Nephron progenitor cell (in vitro differentiated cells): ENCODE measurements around the gene ZHX3.

Experiments used
- DNase-seq: peaks from one replicate; pipeline ENCODE4 v3.0.0; 2021
- H3K27ac Mint-ChIP-seq: 2 replicates; pipeline ENCODE4 v1.8.0; 2021; ENCODE audit warnings: mild to moderate bottlenecking, moderate library complexity, mixed read lengths
- H3K27me3 Mint-ChIP-seq: 2 replicates; pipeline ENCODE4 v1.8.0; 2021; ENCODE audit warnings: mild to moderate bottlenecking, low read depth, mixed read lengths; ENCODE audit not compliant: poor library complexity
- H3K36me3 Mint-ChIP-seq: 2 replicates; pipeline ENCODE4 v1.8.0; 2021; ENCODE audit warnings: low read depth, mixed read lengths
- H3K4me1 Mint-ChIP-seq: 2 replicates; pipeline ENCODE4 v1.8.0; 2021; ENCODE audit warnings: mixed read lengths
- H3K4me3 Mint-ChIP-seq: 2 replicates; pipeline ENCODE4 v1.8.0; 2021; ENCODE audit warnings: mild to moderate bottlenecking, moderate library complexity, mixed read lengths
- H3K9me3 Mint-ChIP-seq: 2 replicates; pipeline ENCODE4 v1.8.0; 2021; ENCODE audit warnings: mild to moderate bottlenecking, moderate library complexity, mixed read lengths
- CTCF ChIP-seq: fragments of 200-600 bp; sonication (generic); IDR thresholded peaks from 2 replicates; pipeline ENCODE4 v1.5.0; 2021; ENCODE audit warnings: antibody characterized with exemption

ZHX3 gene

GRCh38 chr20:41187668-41188067 is 129.9 kb downstream of the ZHX3 start:
- Mint-ChIP-seq H3K27ac (no peak overlapping the region), H3K36me3 (peaks cover 41% of the 10 kb centered on the region), H3K27me3 (peaks cover 4% of the 10 kb centered on the region), H3K9me3 (peaks cover 50% of the 10 kb centered on the region), H3K4me3 (no peak overlapping the region), H3K4me1 (no peaks in the 10 kb centered on the region)
- no peak for TF ChIP-seq CTCF
- no peak for DNase-seq

GRCh38 chr20:41185013-41185757 is 132.3 kb downstream of the ZHX3 start:
- TF ChIP-seq CTCF = no peak
- peaks cover 33% of the 10 kb centered on the region for H3K9me3 Mint-ChIP-seq
- peaks cover 2% of the 10 kb centered on the region for H3K27me3 Mint-ChIP-seq
- no peak overlapping the region for H3K4me3 Mint-ChIP-seq
- H3K36me3 Mint-ChIP-seq = peaks cover 38% of the 10 kb centered on the region
- no peak overlapping the region for H3K27ac Mint-ChIP-seq
- H3K4me1 Mint-ChIP-seq = no peaks in the 10 kb centered on the region
- no peak for DNase-seq

- Mint-ChIP-seq H3K27ac (no peak overlapping the region), H3K27me3 (no peaks in the 10 kb centered on the region), H3K9me3 (peaks cover 19% of the 10 kb centered on the region), H3K4me1 (peaks cover 5% of the 10 kb centered on the region), H3K4me3 (no peak overlapping the region), H3K36me3 (peaks cover 35% of the 10 kb centered on the region)
- TF ChIP-seq CTCF = no peak
- no peak for DNase-seq
Observed at GRCh38 chr20:41183831-41184230, 133.7 kb downstream of the ZHX3 start.

DNA sequence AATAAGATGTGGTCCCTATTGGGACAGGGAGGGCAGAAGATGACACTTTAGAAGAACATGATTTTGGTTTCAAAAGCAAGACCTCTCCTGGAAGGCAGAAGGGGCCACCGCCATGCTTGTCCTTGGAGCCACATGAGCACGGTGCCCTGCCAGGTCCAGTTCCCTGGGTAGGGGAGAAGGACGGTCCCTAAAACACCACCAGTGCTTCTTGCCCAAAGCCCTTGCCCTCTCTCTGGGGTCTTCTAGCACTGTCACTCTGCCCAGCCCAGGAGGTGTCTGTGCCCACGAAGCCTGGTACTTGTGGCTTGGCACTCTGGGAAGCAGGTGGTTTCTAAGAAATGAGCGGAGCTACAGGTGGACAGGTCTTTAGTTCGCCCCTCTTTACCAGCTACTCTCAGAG is 134.1 kb downstream of the ZHX3 start:
- H3K27ac Mint-ChIP-seq = no peak overlapping the region
- no peak for DNase-seq
- no peak overlapping the region for H3K4me3 Mint-ChIP-seq
- H3K4me1 Mint-ChIP-seq = peaks cover 9% of the 10 kb centered on the region
- H3K9me3 Mint-ChIP-seq = peaks cover 15% of the 10 kb centered on the region
- TF ChIP-seq CTCF = no peak
- H3K27me3 Mint-ChIP-seq = no peaks in the 10 kb centered on the region
- H3K36me3 Mint-ChIP-seq = peaks cover 34% of the 10 kb centered on the region

DNA sequence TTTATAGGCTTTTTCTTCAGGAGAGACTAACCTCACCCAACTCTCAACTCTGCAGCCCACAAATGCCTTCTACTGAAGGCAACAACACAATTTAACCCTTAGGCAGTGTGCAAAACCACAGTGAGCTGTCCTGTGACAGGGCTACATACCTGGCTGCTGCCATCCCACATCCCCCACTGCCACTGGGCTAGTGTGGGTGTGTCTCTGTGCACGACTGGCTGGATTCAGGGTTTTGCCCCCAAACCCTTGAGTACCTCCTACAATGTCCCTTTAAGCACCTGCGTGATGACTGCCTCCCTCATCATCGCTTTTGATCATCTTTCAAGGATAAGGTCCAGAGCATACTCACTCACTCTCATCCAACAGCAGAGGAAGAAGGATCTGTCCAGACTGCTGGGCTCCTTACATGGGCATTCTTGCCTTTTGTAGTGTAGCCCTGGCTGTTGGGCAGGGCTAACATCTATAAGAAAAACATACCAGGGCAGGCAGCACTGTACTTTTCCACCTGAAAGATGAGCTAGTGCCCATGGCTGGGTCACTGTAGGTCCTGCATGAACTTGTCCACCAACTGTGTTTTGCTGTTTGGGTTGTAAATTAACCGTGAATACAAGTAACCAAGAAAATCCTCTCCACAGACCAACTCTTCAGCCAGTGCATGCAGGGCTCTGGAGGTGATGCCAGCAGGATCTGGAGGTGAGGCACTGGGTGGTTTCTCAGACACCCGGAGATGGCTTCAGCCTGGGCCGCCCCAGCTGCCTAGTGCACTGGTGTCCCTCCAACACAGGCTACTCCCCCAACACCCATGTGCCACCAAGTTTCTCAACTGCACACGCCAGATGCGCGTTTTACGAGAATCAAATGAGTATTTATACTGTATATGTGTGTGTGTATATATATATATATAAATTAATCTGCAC is 135.0 kb downstream of the ZHX3 start:
- H3K36me3 Mint-ChIP-seq = peaks cover 27% of the 10 kb centered on the region
- DNase-seq = no peak
- H3K27ac Mint-ChIP-seq = no peak overlapping the region
- peaks cover 11% of the 10 kb centered on the region for H3K4me1 Mint-ChIP-seq
- no peaks in the 10 kb centered on the region for H3K27me3 Mint-ChIP-seq
- peaks cover 6% of the 10 kb centered on the region for H3K9me3 Mint-ChIP-seq
- no peak overlapping the region for H3K4me3 Mint-ChIP-seq
- no peak for TF ChIP-seq CTCF
